Measurements from ENCODE around the gene CPNE2.
"Not testable (repeated sequence)": the region's sequence is repeated elsewhere in the genome, so short reads cannot be mapped to it uniquely, and the experiment has no call there.

The CPNE2 gene

GRCh38 chr16:57179215-57179828 is 86.9 kb downstream of the CPNE2 start:
- no peak for DNase-seq

GRCh38 chr16:57184113-57184512 is 91.7 kb downstream of the CPNE2 start:
- DNase-seq, result no peak

GRCh38 chr16:57184887-57185445 is 92.6 kb downstream of the CPNE2 start:
- DNase-seq, result no peak

- DNase-seq, result no peak
These were observed 93.1 kb downstream of the CPNE2 start for GRCh38 chr16:57185446-57185944.

- DNase-seq, result peak; percentile 93
These were observed 93.8 kb downstream of the CPNE2 start, which contains the start of the genes PSME3IP1 and RSPRY1 for GRCh38 chr16:57185945-57186871. TSS of gene PSME3IP1 (minus strand) at chr16:57186039. CDS start at chr16:57173854, 12,185 bp downstream. TSS of gene RSPRY1 (plus strand) at chr16:57186329. CDS start at chr16:57204659, 18,330 bp downstream.

- peak; percentile 58 for DNase-seq
These were observed 94.8 kb downstream of the CPNE2 start for GRCh38 chr16:57186872-57187854.

DNA sequence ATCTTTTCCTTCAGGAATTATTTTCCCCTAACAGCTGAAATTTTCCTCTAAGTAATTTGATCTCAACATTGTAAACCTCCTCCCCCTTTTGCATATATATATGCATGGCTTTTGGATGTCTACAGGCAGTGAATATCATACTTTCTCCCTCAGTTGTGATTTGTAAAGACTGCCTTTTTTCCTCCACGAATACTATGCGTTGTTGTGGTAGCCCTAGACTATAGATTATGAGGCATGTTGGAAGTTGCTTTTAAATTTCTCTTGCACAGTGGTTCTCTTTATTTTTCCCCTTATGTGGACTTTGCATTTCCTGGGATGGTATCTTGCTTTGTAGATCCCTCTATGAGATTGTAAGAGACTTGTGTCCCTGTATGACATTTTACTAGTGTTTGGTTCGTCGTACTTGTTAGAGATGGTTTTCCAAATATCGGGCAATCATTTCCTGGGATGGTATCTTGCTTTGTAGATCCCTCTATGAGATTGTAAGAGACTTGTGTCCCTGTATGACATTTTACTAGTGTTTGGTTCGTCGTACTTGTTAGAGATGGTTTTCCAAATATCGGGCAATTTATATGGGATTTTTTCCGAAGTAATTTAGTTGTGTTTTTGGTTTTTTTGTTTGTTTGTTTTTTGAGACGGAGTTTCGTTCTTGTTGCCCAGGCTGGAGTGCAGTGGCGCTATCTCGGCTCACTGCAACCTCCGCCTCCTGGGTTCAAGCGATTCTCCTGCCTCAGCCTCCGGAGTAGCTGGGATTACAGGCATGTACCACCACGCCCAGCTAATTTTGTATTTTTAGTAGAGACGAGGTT is 95.7 kb downstream of the CPNE2 start:
- peak; percentile 58 for DNase-seq

DNA sequence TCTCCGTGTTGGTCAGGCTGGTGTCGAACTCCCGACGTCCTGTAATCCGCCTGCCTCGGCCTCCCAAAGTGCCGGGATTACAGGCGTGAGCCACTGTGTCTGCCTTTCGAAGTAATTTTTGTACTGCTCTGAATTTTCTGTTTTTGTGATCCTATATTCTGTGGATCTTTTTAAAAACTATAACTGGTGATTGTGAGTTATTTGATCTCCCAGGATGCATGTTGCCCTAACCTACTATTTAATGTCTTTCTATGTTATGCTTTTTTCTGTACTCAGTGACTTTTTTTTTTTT is 96.3 kb downstream of the CPNE2 start:
- no peak for DNase-seq

- DNase-seq, result not testable (repeated sequence)
These were observed 97.1 kb downstream of the CPNE2 start for GRCh38 chr16:57189527-57189926.

GRCh38 chr16:57190136-57190535 is 97.8 kb downstream of the CPNE2 start:
- DNase-seq, result no peak

- no peak for DNase-seq
These were observed 98.7 kb downstream of the CPNE2 start for GRCh38 chr16:57191056-57191571.

DNA sequence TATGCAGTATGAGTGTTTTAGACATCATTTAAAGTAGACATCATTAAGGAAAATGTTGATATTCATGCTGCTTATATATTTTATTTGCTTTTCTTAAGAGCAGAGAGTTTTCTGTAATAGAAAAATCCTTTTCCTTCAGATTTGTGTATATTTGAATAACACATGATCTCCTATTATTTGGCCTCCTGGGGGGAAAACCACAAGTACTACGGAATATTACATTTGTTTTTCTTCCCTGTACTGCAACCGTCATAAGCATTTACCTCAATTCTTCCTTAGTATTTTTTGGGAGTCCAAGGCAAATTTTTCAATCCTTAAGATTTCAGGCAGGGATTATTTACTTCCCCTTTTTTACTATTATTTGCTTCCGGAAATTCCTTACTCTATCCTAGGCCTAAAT is 99.8 kb downstream of the CPNE2 start:
- no peak for DNase-seq

DNA sequence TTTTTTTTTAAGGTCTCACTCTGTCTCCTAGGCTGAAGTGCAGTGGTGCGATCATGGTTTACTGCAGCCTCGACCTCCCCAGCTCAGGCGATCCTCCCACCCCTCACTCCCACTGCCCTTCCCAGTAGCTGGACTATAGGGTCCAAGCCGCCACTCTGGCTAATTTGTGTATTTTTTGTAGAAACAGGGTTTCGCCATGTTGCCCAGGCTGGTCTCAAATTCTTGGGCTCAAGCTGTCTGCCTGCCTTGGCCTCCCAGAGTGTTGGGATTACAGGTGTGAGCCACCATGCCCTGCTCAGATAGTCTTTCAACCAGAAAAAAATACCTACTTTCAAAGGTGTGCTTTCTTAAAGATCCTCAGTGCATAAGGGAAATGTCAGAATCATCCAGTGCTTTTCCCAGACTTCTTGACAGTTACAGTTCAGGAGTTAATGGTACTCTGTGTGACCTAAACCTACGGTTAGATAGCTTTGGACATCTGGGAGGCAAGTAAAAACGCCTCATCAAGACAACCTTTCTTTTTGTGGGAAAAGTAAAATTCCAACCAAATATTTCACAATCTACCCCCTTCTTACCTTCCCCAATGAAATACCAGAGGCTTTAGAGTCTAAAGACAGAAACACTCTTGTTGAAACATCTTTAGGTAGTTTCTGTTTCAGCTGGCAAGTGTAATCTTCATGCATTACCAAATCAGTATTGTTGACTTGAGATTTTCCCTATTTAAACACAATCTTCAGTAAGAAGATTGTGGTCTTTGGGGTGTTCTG is 100.5 kb downstream of the CPNE2 start:
- DNase-seq, result no peak

- no peak for DNase-seq
These were observed 102.1 kb downstream of the CPNE2 start for GRCh38 chr16:57194512-57194911.

GRCh38 chr16:57196286-57196685 is 103.9 kb downstream of the CPNE2 start:
- no peak for DNase-seq

DNA sequence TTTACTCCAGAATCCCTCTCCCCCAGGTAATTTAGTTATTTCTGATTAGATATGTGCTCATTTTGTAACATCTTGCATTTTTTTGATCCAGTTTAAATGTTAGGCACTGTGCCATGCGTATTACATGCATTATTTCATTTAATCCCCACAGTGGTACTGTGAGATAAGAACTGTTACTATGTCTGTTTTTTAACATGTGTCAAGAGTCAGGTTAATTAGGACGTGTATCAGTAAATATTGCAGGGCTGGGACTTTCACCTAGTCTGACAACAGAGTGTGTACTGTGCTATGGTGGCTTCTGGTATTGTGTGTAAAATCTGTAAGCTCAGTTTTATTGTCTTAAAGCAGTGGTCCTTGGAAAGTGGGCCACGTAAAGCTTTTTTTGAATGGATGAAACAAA is 104.4 kb downstream of the CPNE2 start:
- DNase-seq, result no peak
